ENCODE measurements around the gene PSMD11. TPM values are rescaled to one million over a fixed set of nuclear protein-coding genes. Genes with fewer than 3 reads are reported as not detected.

PSMD11 gene
- total RNA-seq, 1 experiment from 2014 or later, result 212 TPM

- H3K9me3 ChIP-seq (ENCODE audit: control insufficient read depth, insufficient read depth, low read depth, low read length), result no peaks in the 10 kb centered on the region
- no peaks in the 10 kb centered on the region for H3K4me1 ChIP-seq (ENCODE audit: control insufficient read depth, insufficient read depth, low read length)
- H3K4me3 ChIP-seq (ENCODE audit: low read depth in 2 of 2, low read length in 2 of 2), result no peak overlapping the region
- no peaks in the 10 kb centered on the region for H3K36me3 ChIP-seq (ENCODE audit: control insufficient read depth, insufficient read depth, low read length)
- in situ Hi-C loops (cut with HindIII; ENCODE audit: low pct_unique_long_range_greater_than_20kb, low sequenced_read_pairs) (no loop called here), intact Hi-C loops (cut with micrococcal nuclease; ENCODE audit: unreplicated experiment) (no loop called here)
- DNase-seq (ENCODE audit: low read depth, low spot score) (no peak), ATAC-seq (no peak)
- ChIA-PET POLR2A (no interaction called here), CTCF (no interaction called here)
- BruUV-seq (replicated peaks), result no TSS peak
- TF ChIP-seq POLR2AphosphoS5 (IDR thresholded peaks at IDR 0.05; ENCODE audit: low read depth, low read length) (no peak), SIN3A (IDR thresholded peaks at IDR 0.05; ENCODE audit: borderline replicate concordance, insufficient read depth, low read depth, low read length) (no peak), REST (IDR thresholded peaks at IDR 0.05; ENCODE audit: insufficient read depth in 1 of 2, low read depth in 2 of 2, low read length in 1 of 2) (no peak), TCF7L2 (IDR thresholded peaks at IDR 0.05; ENCODE audit: low read depth, low read length) (no peak), CTCF (IDR thresholded peaks at IDR 0.05) (no peak)
- H3K27ac ChIP-seq (ENCODE audit: low read length), result no peak overlapping the region
- 0 out of 2 replicates have a peak, but pooled peaks cover 8% of the 10 kb centered on the region for H3K27me3 ChIP-seq (ENCODE audit: control insufficient read depth, insufficient read depth, low read length)
Observed at GRCh38 chr17:32527146-32527545, 82.8 kb downstream of the PSMD11 start.

GRCh38 chr17:32528825-32529224 lies 84.5 kb downstream of the PSMD11 start:
- intact Hi-C loops (cut with micrococcal nuclease; ENCODE audit: unreplicated experiment) (no loop called here), in situ Hi-C loops (cut with HindIII; ENCODE audit: low pct_unique_long_range_greater_than_20kb, low sequenced_read_pairs) (no loop called here)
- H3K27me3 ChIP-seq (ENCODE audit: control insufficient read depth, insufficient read depth, low read length), result 0 out of 2 replicates have a peak, but pooled peaks cover 8% of the 10 kb centered on the region
- no peak overlapping the region for H3K4me3 ChIP-seq (ENCODE audit: low read depth in 2 of 2, low read length in 2 of 2)
- ATAC-seq (no peak), DNase-seq (ENCODE audit: low read depth, low spot score) (no peak)
- CTCF ChIA-PET, result no interaction called here
- H3K36me3 ChIP-seq (ENCODE audit: control insufficient read depth, insufficient read depth, low read length), result no peaks in the 10 kb centered on the region
- POLR2A ChIA-PET, result no interaction called here
- no peak overlapping the region for H3K27ac ChIP-seq (ENCODE audit: low read length)
- H3K4me1 ChIP-seq (ENCODE audit: control insufficient read depth, insufficient read depth, low read length), result no peaks in the 10 kb centered on the region
- BruUV-seq (replicated peaks), result no TSS peak
- TF ChIP-seq SIN3A (IDR thresholded peaks at IDR 0.05; ENCODE audit: borderline replicate concordance, insufficient read depth, low read depth, low read length) (no peak), POLR2AphosphoS5 (IDR thresholded peaks at IDR 0.05; ENCODE audit: low read depth, low read length) (no peak), REST (IDR thresholded peaks at IDR 0.05; ENCODE audit: insufficient read depth in 1 of 2, low read depth in 2 of 2, low read length in 1 of 2) (no peak), CTCF (IDR thresholded peaks at IDR 0.05) (no peak), TCF7L2 (IDR thresholded peaks at IDR 0.05; ENCODE audit: low read depth, low read length) (no peak)
- H3K9me3 ChIP-seq (ENCODE audit: control insufficient read depth, insufficient read depth, low read depth, low read length), result no peaks in the 10 kb centered on the region

All from Panc1 (cell line).